Panc1 (cell line): ENCODE data around the gene SBK2. TPM values are rescaled to one million over a fixed set of nuclear protein-coding genes. Genes with fewer than 3 reads are reported as not detected.
A peak's percentile ranks its signal among the peaks of the same experiment; 100 is the strongest.

Experiments
- ATAC-seq: fragments of 200-7000 bp; cut with Tn5 transposase; 2 replicates; pipeline ENCODE4 v1.9.1; 2020; ENCODE audit warnings: mild to moderate bottlenecking, moderate library complexity
- BruUV-seq: library from RNA; stranded (reverse); fragments of 400-500 nt; replicated peaks from 2 replicates; lab custom pipeline; 2021; lab: Mats Ljungman, UMichigan
- CTCF ChIA-PET: fragments of 300-600 bp; sonication (Branson Sonifier 250); formaldehyde crosslinking; loops from one replicate; lab custom pipeline; 2022; ENCODE audit warnings: antibody characterized with exemption; lab: Charles Lee
- POLR2A ChIA-PET: fragments of 300-600 bp; sonication (Branson Sonifier 250); formaldehyde crosslinking; loops from one replicate; lab custom pipeline; 2022; ENCODE audit warnings: antibody characterized with exemption; lab: Charles Lee
- DNase-seq: peaks from one replicate; pipeline ENCODE4 v3.0.0-alpha.2; 2010; ENCODE audit warnings: low read depth, low spot score
- H3K27ac ChIP-seq: 2 replicates; pipeline ENCODE4 v1.5.1; 2011; ENCODE audit warnings: mild to moderate bottlenecking, low read length, inconsistent platforms
- H3K27me3 ChIP-seq: fragments of 200-500 bp; sonication (Bioruptor generic); 2 replicates; pipeline ENCODE4 v1.6.0; 2014; ENCODE audit warnings: low read length, inconsistent platforms; ENCODE audit not compliant: control insufficient read depth, insufficient read depth
- H3K36me3 ChIP-seq: fragments of 200-500 bp; sonication (Bioruptor generic); 2 replicates; pipeline ENCODE4 v1.5.1; 2014; ENCODE audit warnings: inconsistent platforms, mild to moderate bottlenecking, low read length, moderate library complexity; ENCODE audit not compliant: control insufficient read depth, insufficient read depth
- H3K4me1 ChIP-seq: 2 replicates; pipeline ENCODE4 v1.5.1; 2011; ENCODE audit warnings: inconsistent platforms, mild to moderate bottlenecking, low read length, moderate library complexity; ENCODE audit not compliant: control insufficient read depth, insufficient read depth
- H3K4me3 ChIP-seq, 2 experiments: 2 replicates each; pipeline ENCODE4 v1.5.1; 2011 to 2012; ENCODE audit warnings: low read depth in 2 of 2, low read length in 2 of 2, mild to moderate bottlenecking in 2 of 2, inconsistent platforms in 1 of 2, moderate library complexity in 1 of 2
- H3K9me3 ChIP-seq: fragments of 200-500 bp; sonication (Bioruptor generic); 2 replicates; pipeline ENCODE4 v1.5.1; 2014; ENCODE audit warnings: low read depth, mild to moderate bottlenecking, inconsistent platforms, low read length, moderate library complexity; ENCODE audit not compliant: control insufficient read depth, insufficient read depth
- CTCF ChIP-seq: fragments of 450-650 bp; IDR thresholded peaks from 2 replicates; pipeline ENCODE4 v1.5.1; 2017; ENCODE audit warnings: mild to moderate bottlenecking
- POLR2AphosphoS5 ChIP-seq: IDR thresholded peaks from 2 replicates; pipeline ENCODE4 v1.6.1; 2012; ENCODE audit warnings: mild to moderate bottlenecking, low read depth, low read length, moderate library complexity
- SIN3A ChIP-seq: IDR thresholded peaks from 2 replicates; pipeline ENCODE4 v1.6.1; 2012; ENCODE audit warnings: low read depth, mild to moderate bottlenecking, low read length, moderate library complexity, borderline replicate concordance; ENCODE audit not compliant: insufficient read depth
- TCF7L2 ChIP-seq: IDR thresholded peaks from 2 replicates; pipeline ENCODE4 v1.6.1; 2011; ENCODE audit warnings: mild to moderate bottlenecking, low read depth, low read length, inconsistent platforms
- in situ Hi-C: cut with HindIII; loops from 2 replicates; pipeline ENCODE4 v1.10.0; 2016; ENCODE audit warnings: low sequenced_read_pairs, low pct_unique_long_range_greater_than_20kb
- intact Hi-C: fragments of 100-400 bp; cut with micrococcal nuclease; formaldehyde crosslinking; loops from one replicate; pipeline ENCODE4 v1.10.0; 2022; ENCODE audit not compliant: unreplicated experiment
- total RNA-seq: library from RNA; stranded (reverse); gene quantifications from one replicate; pipeline ENCODE4 v1.2.1, GENCODE V29; 2021; ENCODE audit not compliant: unreplicated experiment
- TF ChIP-seq, protein P1 (sequence below), 2 experiments: IDR thresholded peaks; 2 replicates each; pipeline ENCODE4 v1.6.1; 2011 to 2012; ENCODE audit warnings: low read depth in 2 of 2, control low read depth in 1 of 2, low read length in 1 of 2, mild to moderate bottlenecking in 1 of 2, moderate library complexity in 1 of 2; ENCODE audit not compliant: insufficient read depth in 1 of 2

Gene SBK2
- total RNA-seq, 1 experiment from 2014 or later = 0.69 TPM

DNA sequence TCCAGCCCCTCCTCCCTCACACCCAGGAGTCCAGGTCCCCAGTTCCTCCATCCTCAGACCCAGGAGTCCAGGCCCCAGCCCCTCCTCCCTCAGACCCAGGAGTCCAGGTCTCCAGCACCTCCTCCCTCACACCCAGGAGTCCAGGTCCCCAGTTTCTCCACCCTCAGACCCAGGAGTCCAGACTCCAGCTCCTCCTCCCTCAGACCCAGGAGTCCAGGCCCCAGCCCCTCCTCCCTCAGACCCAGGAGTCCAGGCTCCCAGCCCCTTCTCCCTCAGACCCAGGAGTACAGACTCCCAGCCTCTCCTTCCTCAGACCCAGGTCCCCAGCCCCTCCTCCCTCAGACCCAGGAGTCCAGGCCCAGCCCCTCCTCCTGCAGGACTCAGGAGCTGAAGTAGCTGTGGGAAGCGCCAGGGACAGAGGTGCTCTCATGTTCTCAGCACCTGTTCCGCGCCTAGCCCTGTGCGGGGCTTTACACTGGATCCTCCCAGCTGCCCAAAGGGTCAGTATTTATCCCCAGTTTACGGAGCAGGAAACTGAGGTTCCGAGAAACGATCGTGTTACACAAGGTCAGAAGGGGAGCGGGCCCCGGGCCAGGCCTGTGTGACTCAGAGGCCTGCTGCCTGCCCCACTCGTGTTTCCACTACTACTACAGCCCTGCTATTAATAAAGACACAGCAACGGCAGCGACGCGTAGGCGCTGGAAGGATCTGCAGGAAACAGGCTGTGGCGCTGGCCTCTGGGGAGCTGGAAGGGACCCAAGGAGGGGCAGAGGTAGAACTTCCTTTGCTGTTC lies 10.1 kb upstream of the SBK2 start:
- POLR2A ChIA-PET = interaction anchor here (0.7 kb wide), 1 partner anchor 90 kb away, joined by 4 read pairs; no protein-coding TSS in a partner anchor
- ATAC-seq (peak; percentile 64), DNase-seq (peak; percentile 53)
- Histone ChIP-seq H3K9me3 (no peaks in the 10 kb centered on the region), H3K27ac (peak overlapping the region; percentile 94), H3K27me3 (no peaks in the 10 kb centered on the region), H3K4me3 (peak overlapping the region; percentile 6 to 43), H3K4me1 (peaks cover 56% of the 10 kb centered on the region), H3K36me3 (no peaks in the 10 kb centered on the region)
- BruUV-seq = no TSS peak
- in situ Hi-C loops = no loop called here
- TF ChIP-seq CTCF (no peak), SIN3A (no peak), POLR2AphosphoS5 (no peak), TCF7L2 (no peak)
- TF ChIP-seq, protein P1, sequence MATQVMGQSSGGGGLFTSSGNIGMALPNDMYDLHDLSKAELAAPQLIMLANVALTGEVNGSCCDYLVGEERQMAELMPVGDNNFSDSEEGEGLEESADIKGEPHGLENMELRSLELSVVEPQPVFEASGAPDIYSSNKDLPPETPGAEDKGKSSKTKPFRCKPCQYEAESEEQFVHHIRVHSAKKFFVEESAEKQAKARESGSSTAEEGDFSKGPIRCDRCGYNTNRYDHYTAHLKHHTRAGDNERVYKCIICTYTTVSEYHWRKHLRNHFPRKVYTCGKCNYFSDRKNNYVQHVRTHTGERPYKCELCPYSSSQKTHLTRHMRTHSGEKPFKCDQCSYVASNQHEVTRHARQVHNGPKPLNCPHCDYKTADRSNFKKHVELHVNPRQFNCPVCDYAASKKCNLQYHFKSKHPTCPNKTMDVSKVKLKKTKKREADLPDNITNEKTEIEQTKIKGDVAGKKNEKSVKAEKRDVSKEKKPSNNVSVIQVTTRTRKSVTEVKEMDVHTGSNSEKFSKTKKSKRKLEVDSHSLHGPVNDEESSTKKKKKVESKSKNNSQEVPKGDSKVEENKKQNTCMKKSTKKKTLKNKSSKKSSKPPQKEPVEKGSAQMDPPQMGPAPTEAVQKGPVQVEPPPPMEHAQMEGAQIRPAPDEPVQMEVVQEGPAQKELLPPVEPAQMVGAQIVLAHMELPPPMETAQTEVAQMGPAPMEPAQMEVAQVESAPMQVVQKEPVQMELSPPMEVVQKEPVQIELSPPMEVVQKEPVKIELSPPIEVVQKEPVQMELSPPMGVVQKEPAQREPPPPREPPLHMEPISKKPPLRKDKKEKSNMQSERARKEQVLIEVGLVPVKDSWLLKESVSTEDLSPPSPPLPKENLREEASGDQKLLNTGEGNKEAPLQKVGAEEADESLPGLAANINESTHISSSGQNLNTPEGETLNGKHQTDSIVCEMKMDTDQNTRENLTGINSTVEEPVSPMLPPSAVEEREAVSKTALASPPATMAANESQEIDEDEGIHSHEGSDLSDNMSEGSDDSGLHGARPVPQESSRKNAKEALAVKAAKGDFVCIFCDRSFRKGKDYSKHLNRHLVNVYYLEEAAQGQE (IDR thresholded peaks at IDR 0.05; ENCODE audit: insufficient read depth in 1 of 2, low read depth in 2 of 2, low read length in 1 of 2) = no peak
- CTCF ChIA-PET = no interaction called here
- intact Hi-C loops = loop anchor here (5.0 kb wide), 1 partner anchor 35 kb away; the partner anchor contains the start of gene ZNF579

GRCh38 chr19:55546011-55546410 lies 9.1 kb upstream of the SBK2 start:
- no TSS peak for BruUV-seq
- Histone ChIP-seq H3K9me3 (no peaks in the 10 kb centered on the region), H3K36me3 (no peaks in the 10 kb centered on the region), H3K27ac (peak overlapping the region; percentile 94), H3K4me1 (peaks cover 56% of the 10 kb centered on the region), H3K27me3 (no peaks in the 10 kb centered on the region), H3K4me3 (no peak overlapping the region)
- no peak for DNase-seq
- ATAC-seq = 0 out of 2 replicates have a peak, but pooled peaks have one; percentile 0
- intact Hi-C loops = loop anchor here (5.0 kb wide), 1 partner anchor 36 kb away; the partner anchor contains the start of gene ZNF579
- POLR2A ChIA-PET = interaction anchor here (0.7 kb wide), 1 partner anchor 91 kb away, joined by 4 read pairs; no protein-coding TSS in a partner anchor
- in situ Hi-C loops = no loop called here
- TF ChIP-seq CTCF = no peak
- TF ChIP-seq, protein P1 (IDR thresholded peaks at IDR 0.05; ENCODE audit: insufficient read depth in 1 of 2, low read depth in 2 of 2, low read length in 1 of 2) = no peak
- no peak for TF ChIP-seq TCF7L2
- TF ChIP-seq POLR2AphosphoS5 = no peak
- TF ChIP-seq SIN3A = no peak
- CTCF ChIA-PET = no interaction called here
